GM18505 (cell line): ENCODE results near the gene TLR2.
"Not testable (repeated sequence)": the region's sequence is repeated elsewhere in the genome, so short reads cannot be mapped to it uniquely, and the experiment has no call there.

Experiments
- ATAC-seq: cut with Tn5 transposase; IDR thresholded peaks from one replicate; pipeline ENCODE4 v1.9.1; 2021; ENCODE audit not compliant: unreplicated experiment
- POLR2A ChIP-seq: IDR thresholded peaks from 4 replicates; pipeline ENCODE4 v1.6.1; 2011; ENCODE audit warnings: borderline replicate concordance; ENCODE audit not compliant: insufficient read depth, insufficient read length; ENCODE audit errors: extremely low read depth

TLR2 gene

GRCh38 chr4:153651116-153651515 lies 33.0 kb upstream of the TLR2 start:
- ATAC-seq: no peak

GRCh38 chr4:153651587-153651986 lies 32.5 kb upstream of the TLR2 start:
- TF ChIP-seq POLR2A: no peak
- ATAC-seq: no peak

More at GRCh38 chr4:153651116-153651515, 33.0 kb upstream of the TLR2 start:
- TF ChIP-seq POLR2A: no peak

- TF ChIP-seq POLR2A: no peak
- no peak for ATAC-seq
Observed at GRCh38 chr4:153652051-153652784, 31.9 kb upstream of the TLR2 start.

- ATAC-seq: no peak
- no peak for TF ChIP-seq POLR2A
Observed at GRCh38 chr4:153655002-153655541, 29.0 kb upstream of the TLR2 start.

GRCh38 chr4:153655928-153656327 lies 28.2 kb upstream of the TLR2 start:
- no peak for ATAC-seq
- TF ChIP-seq POLR2A: no peak

- no peak for ATAC-seq
Observed at GRCh38 chr4:153661215-153661822, 22.8 kb upstream of the TLR2 start.

GRCh38 chr4:153661908-153662307 lies 22.2 kb upstream of the TLR2 start:
- TF ChIP-seq POLR2A: no peak
- ATAC-seq: no peak

More at GRCh38 chr4:153661215-153661822, 22.8 kb upstream of the TLR2 start:
- no peak for TF ChIP-seq POLR2A

- TF ChIP-seq POLR2A: no peak
- no peak for ATAC-seq
Observed at GRCh38 chr4:153663667-153664066, 20.4 kb upstream of the TLR2 start.

GRCh38 chr4:153666505-153666904 lies 17.6 kb upstream of the TLR2 start:
- ATAC-seq: not testable (repeated sequence)

GRCh38 chr4:153668647-153669046 lies 15.4 kb upstream of the TLR2 start:
- TF ChIP-seq POLR2A: no peak
- ATAC-seq: no peak

- TF ChIP-seq POLR2A: no peak
- no peak for ATAC-seq
Observed at GRCh38 chr4:153669838-153670237, 14.2 kb upstream of the TLR2 start.

- no peak for TF ChIP-seq POLR2A
- no peak for ATAC-seq
Observed at GRCh38 chr4:153676486-153676885, 7.6 kb upstream of the TLR2 start.

- no peak for TF ChIP-seq POLR2A
- ATAC-seq: no peak
Observed at GRCh38 chr4:153676984-153677383, 7.1 kb upstream of the TLR2 start.

GRCh38 chr4:153679486-153679885 lies 4.6 kb upstream of the TLR2 start:
- TF ChIP-seq POLR2A: no peak
- ATAC-seq: no peak
